GM19328 (cell line): ENCODE results near the gene BCAS3.
"Not testable (repeated sequence)": the region's sequence is repeated elsewhere in the genome, so short reads cannot be mapped to it uniquely, and the experiment has no call there.

Experiments
- ATAC-seq: cut with Tn5 transposase; IDR thresholded peaks from one replicate; pipeline ENCODE4 v1.9.1; 2021; ENCODE audit warnings: mild to moderate bottlenecking, moderate library complexity; ENCODE audit not compliant: unreplicated experiment

BCAS3 gene

DNA sequence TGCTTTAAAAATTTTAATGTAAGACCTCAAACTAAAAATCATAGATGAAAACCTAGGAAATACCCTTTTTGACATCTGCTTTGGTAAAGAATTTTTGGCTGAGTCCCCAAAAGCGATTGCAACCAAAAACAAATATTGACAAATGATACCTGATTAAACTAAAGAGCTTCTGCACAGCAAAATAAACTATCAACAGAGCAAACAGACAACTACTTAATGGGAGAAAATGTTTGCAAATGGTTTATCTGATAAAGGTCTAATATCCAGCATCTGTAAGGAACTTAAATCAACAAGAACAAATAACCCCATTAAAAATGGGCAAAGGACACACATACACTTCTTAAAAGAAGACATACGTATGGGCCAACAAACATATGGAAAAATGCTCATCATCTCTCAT is 242.5 kb downstream of the BCAS3 start:
- ATAC-seq, result no peak

DNA sequence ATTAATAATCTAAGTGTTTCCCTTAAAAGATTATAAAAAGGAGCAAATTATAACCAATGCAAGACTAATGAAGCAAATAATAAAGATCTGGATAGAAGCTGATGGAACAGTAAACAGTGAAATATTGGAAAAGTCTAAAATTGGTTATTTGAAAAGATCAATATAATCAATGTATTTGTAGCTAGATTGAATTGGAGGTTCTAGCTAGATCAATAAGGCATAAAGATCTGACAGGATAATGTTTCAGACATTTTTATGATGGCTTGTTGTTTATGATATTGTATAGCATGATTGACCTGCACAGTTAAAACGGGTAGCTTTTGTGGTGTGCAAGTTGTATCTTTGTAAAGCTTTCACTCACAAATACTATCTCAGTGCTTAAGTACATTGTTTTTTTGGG is 245.3 kb downstream of the BCAS3 start:
- no peak for ATAC-seq

DNA sequence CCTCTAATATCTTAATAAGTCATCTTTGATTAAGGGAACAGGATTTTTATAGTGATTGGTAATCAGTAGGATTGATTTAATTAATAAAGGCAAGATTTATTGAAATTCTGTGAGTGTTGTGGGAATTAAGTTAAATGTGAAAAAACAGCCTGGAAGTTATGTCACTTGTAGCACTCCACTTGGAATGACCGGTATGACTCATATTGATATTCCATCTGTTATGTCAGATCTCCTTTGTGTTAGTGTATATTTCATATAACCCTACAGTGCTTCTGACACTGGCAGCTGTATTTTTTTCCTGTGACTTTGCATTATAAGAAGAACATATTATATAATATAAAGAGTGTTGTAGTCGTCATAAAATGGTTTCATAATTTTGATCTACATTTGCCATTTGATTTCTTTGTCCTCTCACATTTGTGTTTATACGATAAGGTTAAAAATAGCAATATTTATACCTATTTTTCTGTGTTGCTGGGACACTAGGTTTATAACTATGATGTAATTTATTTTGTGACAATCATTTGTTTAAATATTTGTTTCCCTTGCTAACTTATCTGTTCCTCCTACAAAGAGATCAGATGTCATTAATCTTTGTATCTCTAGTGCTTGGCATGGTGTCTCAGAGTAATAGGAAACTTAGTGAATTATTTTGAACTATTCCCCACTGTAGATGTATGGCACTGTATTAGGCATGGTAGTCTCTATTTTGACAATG is 249.0 kb downstream of the BCAS3 start:
- ATAC-seq, result no peak

DNA sequence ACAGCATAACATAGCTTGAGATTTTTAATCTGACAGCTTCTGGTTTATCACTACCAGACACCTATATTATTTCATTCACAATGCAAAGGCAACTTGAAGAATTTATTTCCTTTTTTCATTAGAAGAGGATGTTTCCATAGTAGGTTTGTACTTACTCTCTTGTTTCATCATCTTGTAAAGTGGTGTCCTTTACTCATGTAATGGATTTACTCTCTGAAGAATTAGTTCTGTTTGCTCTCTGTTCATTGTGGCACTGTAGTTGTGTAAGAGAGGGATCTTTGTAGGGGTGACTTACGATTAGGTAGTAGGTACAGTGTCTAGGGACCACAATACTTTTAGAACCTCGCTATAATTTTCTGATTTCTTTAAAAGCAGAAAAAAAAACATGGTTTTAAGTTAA is 256.1 kb downstream of the BCAS3 start:
- ATAC-seq, result no peak

DNA sequence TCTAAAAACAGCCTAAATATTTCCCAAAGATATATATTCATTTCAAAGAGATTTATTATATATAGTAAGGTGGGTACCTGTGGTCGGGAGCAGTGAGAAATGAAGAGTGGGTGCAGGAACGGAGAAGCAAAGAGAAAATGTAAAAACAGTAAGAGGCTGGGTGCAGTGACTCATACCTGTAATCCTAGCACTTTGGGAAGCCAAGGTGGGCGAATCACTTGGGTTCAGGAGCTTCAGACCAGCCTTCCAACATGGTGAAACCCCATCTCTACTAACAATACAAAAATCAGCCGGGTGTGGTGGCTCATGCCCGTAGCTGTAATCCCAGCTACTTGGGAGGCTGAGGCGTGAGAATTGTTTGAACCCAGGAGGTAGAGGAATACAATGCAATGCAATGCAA is 257.1 kb downstream of the BCAS3 start:
- ATAC-seq, result no peak

DNA sequence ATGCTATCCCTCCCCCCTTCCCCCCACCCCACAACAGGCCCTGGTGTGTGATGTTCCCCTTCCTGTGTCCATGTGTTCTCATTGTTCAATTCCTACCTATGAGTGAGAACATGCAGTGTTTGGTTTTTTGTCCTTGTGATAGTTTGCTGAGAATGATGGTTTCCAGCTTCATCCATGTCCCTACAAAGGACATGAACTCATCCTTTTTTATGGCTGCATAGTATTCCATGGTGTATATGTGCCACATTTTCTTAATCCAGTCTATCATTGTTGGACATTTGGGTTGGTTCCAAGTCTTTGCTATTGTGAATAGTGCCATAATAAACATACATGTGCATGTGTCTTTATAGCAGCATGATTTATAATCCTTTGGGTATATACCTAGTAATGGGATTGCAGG is 258.3 kb downstream of the BCAS3 start:
- not testable (repeated sequence) for ATAC-seq

DNA sequence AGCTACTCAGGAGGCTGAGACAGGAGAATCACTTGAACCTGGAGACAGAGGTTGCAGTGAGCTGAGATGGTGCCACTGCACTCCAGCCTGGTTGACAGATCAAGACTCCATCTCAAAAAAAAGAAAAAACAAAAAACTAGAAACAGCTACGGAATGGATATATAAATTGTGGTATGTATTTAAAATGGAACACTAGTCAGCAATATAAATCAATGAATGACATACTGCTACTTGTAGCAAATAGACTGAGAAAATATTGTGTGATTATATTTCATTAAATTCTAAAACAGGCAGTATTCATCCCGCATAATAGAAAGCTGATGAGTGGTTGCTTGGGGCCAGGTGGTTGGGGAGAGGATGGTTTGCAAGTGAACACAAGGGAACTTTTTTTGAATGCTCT is 261.7 kb downstream of the BCAS3 start:
- ATAC-seq, result no peak

DNA sequence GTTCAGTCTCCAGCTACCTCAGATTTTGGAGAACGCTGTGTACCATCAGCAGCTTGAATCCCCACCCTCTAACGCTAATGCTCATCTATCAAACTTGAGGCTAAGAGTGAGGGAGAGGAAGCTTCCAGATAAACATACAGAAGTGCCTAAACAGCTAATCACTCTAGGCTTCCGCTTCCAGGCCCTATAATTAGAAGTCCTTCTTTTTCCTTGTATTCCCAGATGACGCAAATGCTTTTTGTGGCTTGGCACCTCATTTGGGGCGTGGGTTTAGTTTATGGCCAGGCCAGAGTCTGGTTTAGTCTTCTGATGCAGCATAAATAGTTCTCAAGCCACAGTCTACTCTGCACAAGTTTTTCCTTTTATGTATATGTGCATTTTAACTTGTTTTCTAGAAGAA is 263.4 kb downstream of the BCAS3 start:
- no peak for ATAC-seq

DNA sequence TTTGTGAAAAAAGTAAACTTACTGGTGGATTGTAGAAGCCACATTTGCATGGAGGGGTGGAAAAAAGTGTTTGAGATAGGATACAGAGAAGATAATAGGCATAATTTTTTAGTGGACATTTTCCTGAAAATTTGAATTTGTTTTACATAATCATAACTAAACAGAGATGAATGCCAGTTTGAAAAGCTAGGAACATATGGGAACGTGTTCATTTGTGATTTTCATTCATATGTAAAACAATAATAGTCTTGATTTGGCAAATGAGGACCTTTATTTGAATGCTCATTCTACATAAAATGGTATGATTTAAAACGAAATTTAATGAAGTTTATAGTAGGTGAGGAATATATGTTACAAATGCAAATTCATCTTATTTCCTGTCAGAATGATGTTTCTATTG is 263.9 kb downstream of the BCAS3 start:
- no peak for ATAC-seq

DNA sequence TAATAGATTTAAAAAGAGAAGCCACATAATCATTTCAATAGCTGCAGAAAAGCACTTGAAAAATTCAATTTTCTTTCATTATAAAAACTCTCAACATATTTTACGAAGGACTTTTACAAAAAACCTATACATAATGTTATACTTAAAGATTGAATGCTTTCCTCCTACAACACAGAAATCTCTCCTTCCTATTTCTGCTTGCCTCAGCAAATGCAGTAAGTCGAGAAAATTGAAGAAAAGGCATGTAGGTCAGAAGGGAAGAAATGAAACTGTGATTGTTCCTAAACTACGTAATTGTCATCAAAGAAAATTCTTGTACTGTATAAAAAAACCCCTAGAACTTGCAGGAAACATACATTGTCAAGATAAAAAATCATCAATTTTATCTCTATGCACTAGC is 267.1 kb downstream of the BCAS3 start:
- no peak for ATAC-seq

DNA sequence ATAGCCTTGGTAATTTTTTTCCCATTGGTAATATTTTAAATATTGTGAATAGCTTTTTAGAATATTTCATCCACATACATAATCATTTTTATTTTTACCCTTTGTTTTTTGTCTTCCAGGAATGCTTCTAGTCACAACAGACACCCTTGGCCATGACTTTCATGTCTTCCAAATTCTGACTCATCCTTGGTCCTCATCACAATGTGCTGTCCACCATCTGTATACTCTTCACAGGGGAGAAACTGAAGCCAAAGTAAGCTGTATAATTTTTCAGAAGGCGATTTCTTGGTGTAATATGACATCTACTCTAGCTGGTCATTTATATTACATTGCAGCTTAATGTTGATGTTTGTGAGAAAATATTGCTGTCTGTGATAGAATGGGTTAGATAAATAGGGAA is 269.4 kb downstream of the BCAS3 start:
- no peak for ATAC-seq

DNA sequence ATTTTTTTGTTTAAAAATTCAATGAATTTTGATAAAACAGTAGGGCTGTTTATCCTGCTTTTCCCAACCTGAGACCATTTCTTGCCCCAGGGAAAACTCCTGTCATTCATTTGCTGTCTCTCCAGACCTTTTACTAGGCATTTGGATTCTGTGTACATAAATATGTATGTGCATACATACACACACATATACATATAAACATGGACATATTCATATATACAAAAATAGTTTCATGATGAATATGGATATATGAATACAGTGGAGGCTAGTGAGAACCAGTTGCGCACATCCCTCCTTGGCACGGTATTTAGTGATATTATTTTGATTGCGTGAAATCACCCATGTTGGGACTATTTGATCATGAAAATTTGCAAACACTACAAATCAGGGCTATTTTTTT is 269.9 kb downstream of the BCAS3 start:
- ATAC-seq, result no peak

DNA sequence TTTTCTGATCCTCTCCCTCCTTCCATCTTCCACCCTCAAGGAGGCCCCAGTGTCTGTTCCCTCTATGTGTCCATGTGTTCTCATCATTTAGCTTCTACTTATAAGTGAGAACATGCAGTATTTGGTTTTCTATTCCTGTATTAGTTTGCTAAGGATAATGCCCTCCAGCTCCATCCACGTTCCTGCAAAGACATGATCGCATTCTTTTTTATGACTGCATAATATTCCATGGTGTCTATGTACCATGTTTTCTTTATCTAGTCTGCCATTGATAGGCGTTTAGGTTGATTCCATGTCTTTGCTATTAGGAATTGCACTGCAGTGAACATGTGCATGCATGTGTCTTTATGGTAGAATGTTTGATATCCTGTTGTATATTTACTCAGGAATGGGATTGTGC is 275.1 kb downstream of the BCAS3 start:
- no peak for ATAC-seq

DNA sequence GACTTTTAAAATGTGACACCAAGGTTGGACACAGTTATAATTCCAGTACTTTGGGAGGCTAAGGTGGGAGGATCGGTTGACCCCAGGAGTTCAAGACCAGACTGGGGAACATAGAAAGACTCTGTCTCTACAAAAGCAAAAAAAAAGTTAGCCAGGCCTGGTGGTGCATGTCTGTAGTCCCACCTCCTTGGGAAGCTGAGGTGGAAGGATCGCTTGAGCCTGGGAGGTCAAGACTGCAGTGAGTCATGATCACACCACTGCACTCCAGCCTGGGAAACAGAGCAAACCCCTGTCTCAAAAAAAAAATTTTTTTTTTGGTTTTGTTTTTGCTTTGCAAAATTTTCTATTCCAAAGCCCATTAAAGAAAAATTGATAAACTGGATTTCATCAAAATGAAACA is 281.4 kb downstream of the BCAS3 start:
- ATAC-seq, result no peak

DNA sequence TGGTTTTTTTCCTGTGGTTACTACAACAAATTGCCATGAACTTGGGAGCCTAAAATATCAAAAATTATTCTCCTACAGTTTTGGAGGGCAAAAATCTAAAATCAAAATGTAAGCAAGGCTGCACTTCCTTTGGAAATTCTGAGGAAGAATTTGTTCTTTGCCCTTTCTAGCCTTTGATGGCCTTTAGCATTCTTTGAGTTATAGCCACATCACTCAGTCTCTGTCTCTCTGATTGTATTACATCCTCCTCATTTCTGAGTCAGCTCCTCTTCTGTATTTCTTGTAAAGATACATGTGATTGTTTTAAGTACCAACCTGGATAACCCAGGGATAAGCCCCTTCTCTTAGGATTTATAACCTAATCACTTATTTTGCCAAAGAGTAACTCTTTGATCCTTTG is 282.0 kb downstream of the BCAS3 start:
- ATAC-seq, result no peak

DNA sequence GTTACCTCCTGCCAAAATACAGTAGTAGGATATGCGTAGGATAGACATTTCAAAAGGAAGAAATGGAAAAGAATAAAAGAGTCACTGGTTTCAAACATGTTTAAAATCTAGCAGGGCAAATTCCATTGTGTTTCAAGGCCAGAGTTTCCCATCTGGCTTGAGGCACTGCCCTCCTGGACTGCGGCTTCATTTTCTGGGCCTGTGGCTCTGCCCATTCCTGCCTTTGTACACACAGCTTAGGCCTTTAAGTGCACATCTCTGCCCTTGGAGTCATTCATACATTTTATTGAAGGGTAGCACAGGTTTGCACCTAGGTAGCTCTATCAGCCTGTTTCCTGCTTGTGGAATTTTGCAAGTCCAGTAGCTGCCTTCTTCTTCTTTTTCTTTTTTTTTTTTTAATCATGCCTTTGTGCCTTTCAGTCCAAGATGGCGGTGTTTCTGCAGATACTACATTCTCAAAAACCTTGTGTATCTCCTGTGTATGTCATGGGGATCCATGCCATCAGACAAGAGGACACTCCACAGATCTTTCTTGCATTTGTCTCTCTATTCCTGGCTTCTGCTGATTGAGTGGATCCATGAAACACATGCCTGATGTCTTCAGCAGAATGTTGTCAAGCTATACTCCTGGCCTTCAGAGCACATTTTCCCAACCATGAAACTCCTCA is 282.9 kb downstream of the BCAS3 start:
- no peak for ATAC-seq

DNA sequence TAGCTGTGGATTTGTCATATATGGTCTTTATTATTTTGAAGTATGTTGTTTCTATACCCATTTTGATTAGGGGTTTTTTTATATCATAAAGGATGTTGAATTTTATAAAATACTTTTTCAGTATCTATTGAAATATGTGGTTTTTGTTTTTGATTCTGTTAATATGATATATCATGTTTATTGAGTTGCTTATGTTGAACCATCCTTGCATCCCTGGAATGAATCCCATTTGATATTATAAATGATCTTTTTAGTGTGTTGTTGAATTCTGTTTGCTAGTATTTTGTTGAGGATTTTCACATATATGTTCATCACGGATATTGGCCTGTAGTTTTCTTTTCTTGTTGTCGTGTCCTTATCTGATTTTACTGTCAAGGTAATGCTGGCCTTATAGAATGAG is 286.5 kb downstream of the BCAS3 start:
- no peak for ATAC-seq

DNA sequence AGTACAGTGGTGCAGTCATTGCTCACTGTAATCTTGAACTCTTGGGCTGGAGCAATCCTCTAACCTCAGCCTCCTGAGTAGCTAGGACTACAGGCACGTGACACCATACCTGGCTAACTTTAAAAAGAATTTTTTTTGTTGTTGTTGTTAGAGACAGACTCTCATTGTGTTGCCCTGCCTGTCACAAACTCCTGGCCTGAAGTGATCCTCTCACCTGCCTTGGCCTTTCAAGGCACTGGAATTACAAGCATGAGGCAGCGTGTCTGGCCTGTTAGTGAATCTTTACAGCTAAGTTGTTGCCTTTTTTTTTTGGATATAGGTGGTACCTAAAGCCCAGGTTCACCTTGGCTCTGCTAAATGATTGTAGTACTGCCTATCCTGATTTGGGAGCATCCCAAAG is 290.6 kb downstream of the BCAS3 start:
- ATAC-seq, result no peak

DNA sequence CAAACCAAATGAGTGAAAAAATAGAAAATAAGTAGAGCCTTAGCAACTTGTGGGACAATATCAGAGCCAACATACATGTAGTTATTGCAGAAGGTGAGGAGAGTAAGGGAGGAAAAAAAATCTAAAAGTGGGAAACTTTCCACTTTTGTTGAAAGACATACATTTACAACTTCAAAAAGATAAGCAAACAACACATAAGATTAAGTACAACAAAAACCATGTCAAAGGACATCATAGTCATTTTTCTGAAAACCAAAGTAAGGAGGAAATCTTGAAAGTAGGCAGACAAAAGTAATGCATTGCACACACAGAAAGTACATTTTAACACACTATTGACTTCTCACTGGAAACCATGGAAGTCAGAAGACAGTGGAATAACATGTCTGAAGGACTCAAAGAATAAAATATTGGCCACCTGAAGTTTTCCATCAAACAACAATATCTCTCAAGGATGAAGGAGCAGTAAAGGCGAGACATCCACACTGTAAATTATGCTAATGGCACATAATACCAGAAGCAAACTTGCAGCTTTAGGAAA is 291.9 kb downstream of the BCAS3 start:
- ATAC-seq, result no peak

DNA sequence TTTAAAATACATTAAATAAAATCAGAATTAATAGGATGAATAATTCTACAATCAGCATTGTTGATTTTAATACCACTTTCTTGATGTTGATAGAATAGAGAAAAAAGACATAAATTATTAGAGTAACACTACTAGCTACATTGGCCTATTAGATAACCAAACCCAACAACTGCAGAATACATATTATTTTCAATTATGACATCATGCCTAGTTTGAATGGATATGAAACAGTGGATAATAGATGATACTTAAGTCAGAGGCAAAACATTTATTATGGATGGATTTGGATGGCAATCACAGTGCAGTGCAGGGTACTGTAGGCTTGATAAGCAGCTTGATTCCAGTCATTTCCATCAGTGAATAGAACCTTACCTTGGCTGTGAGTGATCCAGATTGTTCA is 293.1 kb downstream of the BCAS3 start:
- no peak for ATAC-seq

DNA sequence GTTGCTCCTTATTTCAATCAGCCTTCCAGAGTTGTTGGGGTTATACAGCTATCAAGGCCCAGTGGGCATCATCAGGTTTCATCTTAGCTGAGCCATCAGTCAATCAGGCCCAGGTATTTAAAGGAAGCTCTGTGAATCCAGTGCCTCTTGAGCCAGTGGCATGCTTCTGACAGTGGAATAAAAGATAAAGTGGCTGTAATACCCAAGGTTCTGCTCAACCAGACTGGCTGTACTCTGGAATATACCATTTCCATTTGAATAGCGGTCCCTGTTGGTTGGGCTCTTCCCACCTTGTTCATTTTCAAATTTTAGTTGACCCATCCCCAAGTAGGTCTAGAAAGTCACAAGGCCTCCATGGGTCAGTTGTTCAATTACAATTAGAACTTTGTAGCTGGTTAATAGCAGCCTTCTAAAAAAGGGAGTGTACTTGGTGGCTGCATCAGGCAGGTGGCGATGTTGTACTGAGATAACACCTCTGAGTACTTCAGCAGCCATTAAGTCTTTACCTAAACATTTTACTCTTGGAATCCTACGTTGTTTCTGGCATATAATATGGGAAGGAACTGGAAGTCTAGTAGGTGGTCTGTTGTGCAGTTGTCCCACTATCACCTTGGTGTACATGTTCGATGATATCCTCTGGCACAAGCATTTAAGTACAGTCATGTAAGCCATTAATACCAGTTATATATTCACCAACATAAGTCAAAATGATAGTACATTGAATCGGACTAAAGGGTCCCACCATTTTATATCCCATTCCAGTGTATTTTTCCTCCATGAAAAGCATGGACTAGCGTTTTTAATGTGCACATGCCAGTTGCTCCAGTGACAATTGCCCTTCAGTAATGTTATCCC is 294.1 kb downstream of the BCAS3 start:
- no peak for ATAC-seq

DNA sequence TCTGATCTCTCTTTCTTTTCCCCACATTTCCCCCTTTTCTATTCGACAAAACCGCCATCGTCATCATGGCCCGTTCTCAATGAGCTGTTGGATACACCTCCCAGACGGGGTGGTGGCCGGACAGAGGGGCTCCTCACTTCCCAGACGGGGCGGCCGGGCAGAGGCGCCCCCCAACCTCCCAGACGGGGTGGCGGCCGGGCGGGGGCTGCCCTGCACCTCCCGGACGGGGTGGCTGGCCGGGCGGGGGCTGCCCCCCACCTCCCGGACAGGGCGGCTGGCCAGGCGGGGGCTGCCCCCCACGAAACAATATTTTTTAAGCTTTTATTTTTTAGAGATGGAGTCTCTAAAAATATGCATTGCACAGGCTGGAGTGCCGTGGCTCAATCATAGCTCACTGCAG is 299.2 kb downstream of the BCAS3 start:
- not testable (repeated sequence) for ATAC-seq
